SJCRH30 (cell line): ENCODE results near the gene SLC20A1. TPM values are rescaled to one million over a fixed set of nuclear protein-coding genes. Genes with fewer than 3 reads are reported as not detected.
"Not testable (repeated sequence)": the region's sequence is repeated elsewhere in the genome, so short reads cannot be mapped to it uniquely, and the experiment has no call there.

Source experiments
- DNase-seq, 2 experiments: peaks; one replicate each; pipeline ENCODE4 v3.0.0-alpha.2; 2015 to 2020
- H3K27ac ChIP-seq: fragments of 250-450 bp; sonication (Bioruptor Pico); 2 replicates; pipeline ENCODE4 v1.5.1; 2020; ENCODE audit warnings: mild to moderate bottlenecking, moderate library complexity
- H3K27me3 ChIP-seq: fragments of 250-450 bp; sonication (Bioruptor Pico); 2 replicates; pipeline ENCODE4 v1.5.1; 2020; ENCODE audit warnings: mild to moderate bottlenecking, moderate library complexity
- H3K36me3 ChIP-seq: fragments of 250-450 bp; sonication (Bioruptor Pico); 2 replicates; pipeline ENCODE4 v1.5.1; 2020; ENCODE audit warnings: mild to moderate bottlenecking, moderate library complexity
- H3K4me1 ChIP-seq: fragments of 250-450 bp; sonication (Bioruptor Pico); 2 replicates; pipeline ENCODE4 v1.5.1; 2020; ENCODE audit warnings: mild to moderate bottlenecking, moderate library complexity
- H3K4me3 ChIP-seq: fragments of 250-450 bp; sonication (Bioruptor Pico); 2 replicates; pipeline ENCODE4 v1.5.1; 2020; ENCODE audit warnings: mild to moderate bottlenecking, moderate library complexity
- H3K9me3 ChIP-seq: fragments of 250-450 bp; sonication (Bioruptor Pico); replicated peaks from 2 replicates; pipeline ENCODE4 v1.5.1; 2020; ENCODE audit warnings: mild to moderate bottlenecking, moderate library complexity
- total RNA-seq: library from RNA; depleted of rRNA; stranded (reverse); fragments of >200 nt; shearing (Covaris generic); gene quantifications from 2 replicates; pipeline ENCODE4 v1.2.3, GENCODE V29; 2014; rRNA removed

The SLC20A1 gene
- total RNA-seq = 69.5 and 83.7 TPM in 2 replicates

GRCh38 chr2:112645310-112646101 lies at the start of gene SLC20A1:
Gene SLC20A1, plus strand, starts transcription at chr2:112645939. Its CDS starts 890 bp downstream, at chr2:112646829.
- peak; percentile 94 to 95 for DNase-seq
- no peaks in the 10 kb centered on the region for H3K9me3 ChIP-seq
- peak within 1 kb of the TSS; percentile 97 for H3K4me3 ChIP-seq
- H3K4me1 ChIP-seq = peaks cover 35% of the 10 kb centered on the region
- peaks cover 36% of the 10 kb centered on the region for H3K36me3 ChIP-seq
- no peaks in the 10 kb centered on the region for H3K27me3 ChIP-seq
- H3K27ac ChIP-seq = peak within 1 kb of the TSS; percentile 94

- no peaks in the 10 kb centered on the region for H3K36me3 ChIP-seq
- no peak overlapping the region for H3K27ac ChIP-seq
- H3K4me3 ChIP-seq = no peak overlapping the region
- H3K4me1 ChIP-seq = 0 out of 2 replicates have a peak, but pooled peaks cover 3% of the 10 kb centered on the region
- DNase-seq = no peak
- H3K27me3 ChIP-seq = no peaks in the 10 kb centered on the region
- no peaks in the 10 kb centered on the region; the same call in 1 of the 2 replicates for H3K9me3 ChIP-seq
Measured at GRCh38 chr2:112597537-112598322, 48.0 kb upstream of the SLC20A1 start.

GRCh38 chr2:112600634-112601033 lies 45.1 kb upstream of the SLC20A1 start:
- no peaks in the 10 kb centered on the region for H3K36me3 ChIP-seq
- 0 out of 2 replicates have a peak, but pooled peaks cover 3% of the 10 kb centered on the region for H3K4me1 ChIP-seq
- no peak overlapping the region for H3K27ac ChIP-seq
- DNase-seq = no peak
- H3K27me3 ChIP-seq = no peaks in the 10 kb centered on the region
- no peak overlapping the region for H3K4me3 ChIP-seq
- no peaks in the 10 kb centered on the region; the same call in 1 of the 2 replicates for H3K9me3 ChIP-seq

- Histone ChIP-seq H3K4me3 (no peak overlapping the region), H3K9me3 (no peaks in the 10 kb centered on the region; the same call in 1 of the 2 replicates), H3K36me3 (no peaks in the 10 kb centered on the region), H3K4me1 (0 out of 2 replicates have a peak, but pooled peaks cover 3% of the 10 kb centered on the region), H3K27me3 (no peaks in the 10 kb centered on the region), H3K27ac (no peak overlapping the region)
- DNase-seq = no peak
Measured at GRCh38 chr2:112601754-112602153, 44.0 kb upstream of the SLC20A1 start.

- no peaks in the 10 kb centered on the region for H3K36me3 ChIP-seq
- 0 out of 2 replicates have a peak, but pooled peaks cover 3% of the 10 kb centered on the region for H3K4me1 ChIP-seq
- no peaks in the 10 kb centered on the region for H3K27me3 ChIP-seq
- H3K9me3 ChIP-seq = no peaks in the 10 kb centered on the region
- DNase-seq = no peak
- H3K27ac ChIP-seq = no peak overlapping the region
- H3K4me3 ChIP-seq = no peak overlapping the region
Measured at GRCh38 chr2:112602917-112603316, 42.8 kb upstream of the SLC20A1 start.

GRCh38 chr2:112603731-112604130 lies 42.0 kb upstream of the SLC20A1 start:
- no peaks in the 10 kb centered on the region for H3K36me3 ChIP-seq
- H3K27me3 ChIP-seq = no peaks in the 10 kb centered on the region
- H3K9me3 ChIP-seq = no peaks in the 10 kb centered on the region
- H3K27ac ChIP-seq = no peak overlapping the region
- H3K4me3 ChIP-seq = no peak overlapping the region
- no peak for DNase-seq
- 0 out of 2 replicates have a peak, but pooled peaks cover 3% of the 10 kb centered on the region for H3K4me1 ChIP-seq

GRCh38 chr2:112604952-112605351 lies 40.8 kb upstream of the SLC20A1 start:
- no peak overlapping the region for H3K27ac ChIP-seq
- no peaks in the 10 kb centered on the region for H3K36me3 ChIP-seq
- no peak for DNase-seq
- H3K27me3 ChIP-seq = no peaks in the 10 kb centered on the region
- H3K4me3 ChIP-seq = no peak overlapping the region
- no peaks in the 10 kb centered on the region for H3K9me3 ChIP-seq
- 0 out of 2 replicates have a peak, but pooled peaks cover 3% of the 10 kb centered on the region for H3K4me1 ChIP-seq

- 0 out of 2 replicates have a peak, but pooled peaks cover 4% of the 10 kb centered on the region for H3K9me3 ChIP-seq
- no peak for DNase-seq
- no peaks in the 10 kb centered on the region for H3K36me3 ChIP-seq
- H3K4me3 ChIP-seq = no peak overlapping the region
- H3K4me1 ChIP-seq = no peaks in the 10 kb centered on the region
- no peak overlapping the region for H3K27ac ChIP-seq
- H3K27me3 ChIP-seq = no peaks in the 10 kb centered on the region
Measured at GRCh38 chr2:112605926-112606325, 39.8 kb upstream of the SLC20A1 start.

- no peaks in the 10 kb centered on the region for H3K36me3 ChIP-seq
- H3K4me3 ChIP-seq = no peak overlapping the region
- no peak for DNase-seq
- H3K4me1 ChIP-seq = no peaks in the 10 kb centered on the region
- no peak overlapping the region for H3K27ac ChIP-seq
- no peaks in the 10 kb centered on the region for H3K27me3 ChIP-seq
- 0 out of 2 replicates have a peak, but pooled peaks cover 4% of the 10 kb centered on the region for H3K9me3 ChIP-seq
Measured at GRCh38 chr2:112606547-112606946, 39.2 kb upstream of the SLC20A1 start.

GRCh38 chr2:112607680-112608438 lies 37.9 kb upstream of the SLC20A1 start:
- DNase-seq = no peak
- no peaks in the 10 kb centered on the region for H3K4me1 ChIP-seq

GRCh38 chr2:112609320-112609719 lies 36.4 kb upstream of the SLC20A1 start:
- H3K4me3 ChIP-seq, H3K36me3 ChIP-seq, H3K27me3 ChIP-seq, DNase-seq, H3K27ac ChIP-seq, H3K4me1 ChIP-seq, H3K9me3 ChIP-seq: not testable (repeated sequence)

More at GRCh38 chr2:112607680-112608438, 37.9 kb upstream of the SLC20A1 start:
- 0 out of 2 replicates have a peak, but pooled peaks cover 4% of the 10 kb centered on the region for H3K9me3 ChIP-seq
- H3K4me3 ChIP-seq = no peak overlapping the region
- no peaks in the 10 kb centered on the region for H3K36me3 ChIP-seq
- no peaks in the 10 kb centered on the region for H3K27me3 ChIP-seq
- H3K27ac ChIP-seq = no peak overlapping the region

- not testable (repeated sequence) for H3K9me3 ChIP-seq, H3K36me3 ChIP-seq, DNase-seq, H3K4me1 ChIP-seq, H3K4me3 ChIP-seq, H3K27me3 ChIP-seq, H3K27ac ChIP-seq
Measured at GRCh38 chr2:112612283-112612682, 33.5 kb upstream of the SLC20A1 start.

GRCh38 chr2:112614201-112614840 lies 31.4 kb upstream of the SLC20A1 start:
- Histone ChIP-seq H3K4me3 (no peak overlapping the region), H3K27me3 (no peaks in the 10 kb centered on the region), H3K9me3 (0 out of 2 replicates have a peak, but pooled peaks cover 4% of the 10 kb centered on the region), H3K27ac (no peak overlapping the region), H3K4me1 (no peaks in the 10 kb centered on the region), H3K36me3 (no peaks in the 10 kb centered on the region)
- DNase-seq = no peak

GRCh38 chr2:112615051-112615450 lies 30.7 kb upstream of the SLC20A1 start:
- Histone ChIP-seq H3K27me3 (no peaks in the 10 kb centered on the region), H3K4me1 (no peaks in the 10 kb centered on the region), H3K36me3 (no peaks in the 10 kb centered on the region), H3K27ac (no peak overlapping the region), H3K9me3 (0 out of 2 replicates have a peak, but pooled peaks cover 3% of the 10 kb centered on the region), H3K4me3 (no peak overlapping the region)
- no peak for DNase-seq
